NCI-H748 (cell line): ENCODE measurements around the gene RFNG.

ENCODE experiments used
- DNase-seq: peaks from one replicate; lab custom pipeline; 2025; ENCODE audit not compliant: unreplicated experiment; lab: John Stamatoyannopoulos, UW

The RFNG gene

GRCh38 chr17:82051776-82052637, at the start of gene RFNG, which contains the start of gene GPS1:
Gene RFNG, minus strand, starts transcription at chr17:82051811. Its CDS starts 45 bp downstream, at chr17:82051766.
Gene GPS1, plus strand, starts transcription at chr17:82051898. Its CDS starts 34 bp downstream, at chr17:82051932.
- DNase-seq: peak; percentile 72

- no peak for DNase-seq
Observed at GRCh38 chr17:82101301-82101715, 49.7 kb upstream of the RFNG start.

- no peak for DNase-seq
Observed at GRCh38 chr17:82100502-82101298, 49.1 kb upstream of the RFNG start.

- DNase-seq: no peak
Observed at GRCh38 chr17:82098939-82099763, 47.5 kb upstream of the RFNG start.

GRCh38 chr17:82098169-82098938, 46.7 kb upstream of the RFNG start, which contains the start of gene FASN:
Gene FASN, minus strand, starts transcription at chr17:82098236. Its CDS starts 1,791 bp downstream, at chr17:82096445.
- peak; percentile 97 for DNase-seq

- DNase-seq: no peak
Observed at GRCh38 chr17:82097919-82098168, 46.2 kb upstream of the RFNG start.

GRCh38 chr17:82097184-82097918, 45.7 kb upstream of the RFNG start:
- peak; percentile 44 for DNase-seq

GRCh38 chr17:82096709-82097183, 45.1 kb upstream of the RFNG start:
- no peak for DNase-seq

GRCh38 chr17:82095777-82096708, 44.4 kb upstream of the RFNG start:
- no peak for DNase-seq

- DNase-seq: no peak
Observed at GRCh38 chr17:82094931-82095776, 43.5 kb upstream of the RFNG start.

GRCh38 chr17:82092995-82093751, 41.6 kb upstream of the RFNG start:
- no peak for DNase-seq

GRCh38 chr17:82092628-82092994, 41.0 kb upstream of the RFNG start:
- no peak for DNase-seq

- DNase-seq: no peak
Observed at GRCh38 chr17:82092094-82092586, 40.5 kb upstream of the RFNG start.

- DNase-seq: no peak
Observed at GRCh38 chr17:82091264-82092066, 39.9 kb upstream of the RFNG start.

- DNase-seq: no peak
Observed at GRCh38 chr17:82090549-82091263, 39.1 kb upstream of the RFNG start.
